Fibroblast of peridontal ligament (primary cell): ENCODE measurements around the gene GPSM1.

ENCODE experiments used
- DNase-seq: peaks from one replicate; pipeline ENCODE4 v3.0.0-alpha.2; 2010; ENCODE audit errors: extremely low read depth

Gene GPSM1

DNA sequence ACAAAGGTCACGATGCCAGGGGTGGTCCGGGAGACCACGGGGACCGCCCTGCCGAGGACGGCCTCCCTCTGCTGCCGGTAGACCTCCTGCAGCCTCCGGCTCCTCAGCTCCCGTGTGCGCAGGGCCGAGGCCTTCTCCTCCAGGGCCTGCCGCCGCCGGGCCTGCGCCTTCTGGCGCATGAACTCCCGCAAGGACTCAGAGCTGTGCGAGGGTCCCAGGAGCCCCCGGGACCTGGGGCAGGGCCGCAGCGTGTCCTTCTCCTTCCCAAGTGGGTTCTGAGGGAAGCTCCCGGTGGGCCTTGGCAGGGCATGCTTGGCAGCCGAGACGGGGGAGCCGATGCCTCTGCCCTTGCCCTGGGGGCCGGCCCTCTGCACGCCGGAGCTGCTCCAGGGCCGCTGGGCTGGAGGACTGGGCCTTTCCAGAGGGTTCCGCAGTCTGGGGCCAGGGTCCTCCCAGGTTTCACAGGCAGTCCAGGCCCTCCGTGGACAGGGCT lies 36.8 kb upstream of the GPSM1 start:
- no peak for DNase-seq

DNA sequence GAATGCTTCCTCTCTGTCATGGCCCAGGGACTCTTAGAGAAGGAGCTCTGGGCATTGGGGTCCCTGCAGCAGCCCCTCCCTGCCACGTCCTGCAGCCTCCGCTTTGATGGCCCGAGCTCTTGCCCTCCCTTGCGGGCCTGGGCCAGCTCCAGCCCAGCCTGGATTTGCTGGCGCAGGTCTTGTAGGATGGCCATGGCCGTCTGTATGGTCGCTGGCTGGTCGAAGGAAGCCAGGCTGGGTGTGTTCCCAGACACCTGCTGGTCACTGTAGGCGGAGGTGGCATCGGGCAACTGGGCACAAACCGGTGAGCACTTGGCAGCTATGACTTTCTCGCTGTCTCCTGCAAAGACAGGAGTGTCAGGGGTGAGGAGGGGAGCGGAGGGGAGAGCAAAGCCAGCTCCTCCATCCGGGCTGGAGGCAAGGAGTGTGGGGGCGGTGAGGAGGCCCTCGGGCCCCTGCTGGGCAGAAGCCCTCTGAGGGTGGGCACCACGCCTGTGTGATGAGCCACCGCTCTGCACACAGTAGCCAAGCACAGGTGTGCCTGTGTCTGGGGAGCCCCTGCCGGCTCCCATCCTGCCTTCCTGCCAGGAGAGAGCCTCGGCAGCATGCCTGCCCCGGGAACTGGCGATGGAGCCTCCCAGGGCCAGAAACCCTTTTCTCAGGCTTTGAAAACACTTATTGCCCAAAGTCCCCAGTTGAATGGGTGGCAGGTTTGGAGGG lies 35.9 kb upstream of the GPSM1 start:
- DNase-seq = no peak

DNA sequence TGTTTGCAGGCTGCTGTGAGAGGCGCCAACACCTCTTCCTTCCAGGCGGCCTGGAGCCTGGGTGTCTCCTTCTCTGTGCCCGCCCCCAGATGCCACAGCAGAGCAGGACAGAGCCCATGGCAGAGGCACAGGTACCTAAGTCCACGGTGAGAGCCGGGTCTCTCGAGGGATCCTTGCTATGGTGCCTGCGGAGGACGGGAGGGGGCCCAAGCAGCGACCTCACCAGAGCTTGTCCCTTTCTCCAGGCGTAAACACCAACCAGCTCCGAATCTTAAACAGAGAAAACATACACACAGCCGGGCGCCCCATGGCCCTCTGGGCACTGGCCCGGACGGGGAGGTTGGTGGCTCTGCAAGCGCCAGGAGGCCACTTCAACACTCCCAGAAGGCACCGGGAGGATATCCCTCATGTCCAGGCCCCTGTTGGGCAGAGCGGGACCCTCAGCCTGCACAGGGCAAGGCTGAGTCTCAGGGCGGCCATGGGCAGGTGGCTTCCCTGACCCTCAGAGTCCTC lies 35.3 kb upstream of the GPSM1 start:
- no peak for DNase-seq

DNA sequence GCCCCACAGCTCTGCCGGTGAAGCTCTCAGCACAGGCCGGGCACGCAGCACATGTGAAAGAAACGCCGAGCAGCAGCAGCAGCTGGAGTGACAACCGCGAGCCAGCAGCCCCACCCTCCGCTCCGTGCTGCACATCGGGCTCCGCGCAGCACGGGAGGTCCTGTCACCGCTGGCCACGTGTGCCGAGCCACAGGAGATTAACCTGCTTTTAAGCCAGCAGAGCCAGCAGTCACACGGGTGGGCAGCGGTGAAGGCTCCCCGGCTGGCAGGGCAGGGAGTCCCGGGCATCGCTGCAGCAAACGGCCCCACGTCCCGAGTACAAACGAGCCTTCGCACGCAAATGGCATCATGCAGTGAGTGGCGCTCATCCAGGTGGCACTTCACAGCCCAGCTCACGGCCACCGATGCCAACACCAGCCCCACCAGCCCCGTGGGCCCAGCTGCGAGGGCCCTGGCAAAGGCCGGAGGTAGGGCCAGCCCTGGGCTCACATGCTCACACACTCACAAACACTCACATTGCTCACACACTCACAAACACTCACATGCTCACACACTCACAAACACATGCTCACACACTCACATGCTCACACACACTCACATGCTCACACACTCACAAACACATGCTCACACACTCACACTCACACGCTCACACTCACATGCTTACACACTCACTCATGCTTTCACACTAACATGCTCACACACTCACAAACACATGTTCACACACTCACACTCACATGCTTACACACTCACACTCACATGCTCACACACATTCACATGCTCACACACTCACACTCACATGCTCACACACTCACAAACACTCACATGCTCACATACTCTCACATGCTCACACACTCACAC lies 34.5 kb upstream of the GPSM1 start:
- DNase-seq = no peak

DNA sequence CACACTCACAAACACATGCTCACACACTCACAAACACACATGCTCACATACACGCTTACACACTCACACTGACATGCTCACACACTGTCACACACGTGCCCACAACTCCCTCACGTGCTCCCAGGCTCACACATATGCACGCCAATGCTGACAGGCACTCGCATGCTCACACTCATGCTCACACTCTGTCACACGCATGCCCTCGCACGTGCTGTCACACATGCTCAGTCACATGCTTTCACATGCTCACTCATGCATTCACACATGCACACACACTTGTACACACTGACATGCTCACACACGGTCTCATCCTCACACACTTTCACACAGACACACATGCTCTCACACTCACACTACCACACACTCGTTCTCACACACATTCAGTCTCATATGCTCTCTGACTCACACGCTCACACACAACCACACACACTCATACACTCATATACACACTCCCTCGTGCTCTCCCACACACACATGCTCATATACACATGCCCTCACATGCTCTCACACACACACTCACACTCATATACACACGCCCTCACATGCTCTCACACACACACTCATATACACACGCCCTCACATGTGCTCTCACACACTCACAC lies 33.8 kb upstream of the GPSM1 start:
- DNase-seq = no peak

DNA sequence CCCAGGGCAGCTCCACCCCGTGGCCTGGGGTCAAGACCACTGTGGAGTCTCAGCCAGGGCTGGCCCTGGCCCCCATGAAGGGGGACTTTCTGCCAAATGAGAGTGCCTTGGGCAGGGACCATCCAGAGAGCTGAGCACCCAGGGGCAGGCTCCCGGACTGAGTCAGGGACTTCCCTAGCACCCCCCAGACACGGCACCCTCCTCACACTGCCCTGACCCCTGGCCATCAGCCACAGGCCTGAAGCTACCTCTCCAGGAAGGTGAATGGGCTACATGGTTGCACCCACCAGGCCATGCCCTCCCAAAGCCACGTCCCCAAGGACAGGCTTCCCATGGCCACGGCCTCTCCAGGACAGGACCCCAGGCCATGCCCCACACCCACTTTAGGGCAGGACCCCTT lies 32.9 kb upstream of the GPSM1 start:
- no peak for DNase-seq

DNA sequence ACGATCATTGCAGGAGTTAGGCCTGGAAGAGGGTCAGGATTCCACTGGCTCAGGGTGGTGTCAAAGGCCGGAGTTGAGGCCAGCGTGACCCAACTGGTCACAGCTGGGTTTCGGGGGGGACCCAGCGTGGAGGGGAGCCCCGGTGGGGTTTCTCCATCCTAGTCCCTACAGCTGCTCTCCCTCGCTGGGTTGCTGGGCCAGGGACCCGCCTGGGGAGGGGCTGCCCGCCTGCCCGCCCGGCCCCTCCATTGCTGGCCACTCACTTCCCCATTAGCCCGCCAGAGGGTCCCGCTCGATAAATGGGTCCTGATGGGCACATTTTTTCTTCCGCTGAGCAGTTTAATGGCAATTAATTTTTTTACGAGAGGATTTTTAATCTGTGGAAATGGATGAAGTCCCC lies 32.3 kb upstream of the GPSM1 start:
- no peak for DNase-seq

DNA sequence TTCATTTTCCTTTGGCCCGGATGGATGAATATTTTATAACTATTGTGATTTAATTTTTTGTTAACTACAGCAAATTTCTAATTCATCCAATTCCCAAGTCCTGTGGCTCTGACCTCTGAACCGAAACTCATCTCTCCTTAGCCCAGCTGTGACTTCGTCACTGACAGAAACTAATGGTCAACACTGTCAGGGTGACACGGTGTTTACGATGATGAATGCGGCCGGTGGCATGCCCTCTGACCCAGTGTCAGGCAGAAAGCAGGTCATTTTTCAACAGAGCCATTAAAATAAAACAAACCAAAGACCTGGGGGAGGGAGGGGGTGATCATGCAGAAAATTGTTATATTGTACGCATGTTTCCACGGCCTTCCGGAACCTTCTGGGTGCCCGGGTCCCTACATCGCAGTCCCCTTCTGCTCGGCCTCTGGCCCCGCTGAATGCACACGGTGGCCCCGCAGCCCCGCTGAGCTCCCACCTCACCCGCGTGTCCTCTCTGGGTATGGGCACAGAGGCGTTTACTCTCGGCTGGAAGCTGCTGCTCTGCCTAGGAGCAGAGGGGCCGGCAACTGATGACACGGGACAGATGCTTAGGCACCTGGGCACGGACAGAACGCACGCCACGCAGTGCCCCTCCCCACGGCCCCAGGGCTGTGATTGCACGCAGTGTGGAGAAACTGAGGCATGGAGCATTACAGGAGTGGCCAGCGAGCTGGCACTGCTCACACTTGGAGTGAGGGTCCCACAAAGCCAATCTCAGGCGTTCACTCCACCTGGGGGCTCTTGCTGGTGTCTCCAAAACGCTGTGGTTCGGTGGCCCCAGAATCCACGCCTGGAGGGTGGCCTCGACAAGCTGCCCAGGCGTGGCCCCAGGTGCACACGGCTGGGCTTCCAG lies 31.6 kb upstream of the GPSM1 start:
- DNase-seq = no peak

DNA sequence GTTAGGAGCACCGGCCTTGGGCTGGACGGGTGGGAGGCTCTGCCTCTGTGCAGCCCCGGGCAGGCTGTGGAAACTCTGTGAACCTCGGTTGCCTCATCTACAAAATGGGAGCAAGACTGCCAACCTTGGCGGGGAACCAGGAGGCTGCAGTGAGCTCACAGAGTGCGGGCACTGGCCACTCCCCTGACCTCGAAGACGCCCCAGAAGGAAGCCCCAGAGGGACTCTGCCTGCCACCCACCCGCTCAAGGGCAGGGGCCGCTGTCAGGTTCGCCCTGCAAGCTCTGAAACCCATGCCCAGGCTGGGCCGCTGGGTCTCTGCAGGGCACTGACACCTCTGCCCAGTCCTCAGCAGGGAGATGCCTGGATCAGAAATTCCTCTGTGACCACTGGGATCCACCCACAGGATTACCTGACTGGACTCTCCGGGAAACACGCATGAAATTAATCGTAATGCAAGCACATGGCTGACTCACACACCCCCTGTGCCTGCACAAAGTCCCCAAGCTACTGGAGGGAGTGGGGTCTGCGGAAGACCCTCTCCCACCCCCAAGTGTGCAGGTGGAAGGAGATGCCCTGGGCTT lies 30.8 kb upstream of the GPSM1 start:
- no peak for DNase-seq

DNA sequence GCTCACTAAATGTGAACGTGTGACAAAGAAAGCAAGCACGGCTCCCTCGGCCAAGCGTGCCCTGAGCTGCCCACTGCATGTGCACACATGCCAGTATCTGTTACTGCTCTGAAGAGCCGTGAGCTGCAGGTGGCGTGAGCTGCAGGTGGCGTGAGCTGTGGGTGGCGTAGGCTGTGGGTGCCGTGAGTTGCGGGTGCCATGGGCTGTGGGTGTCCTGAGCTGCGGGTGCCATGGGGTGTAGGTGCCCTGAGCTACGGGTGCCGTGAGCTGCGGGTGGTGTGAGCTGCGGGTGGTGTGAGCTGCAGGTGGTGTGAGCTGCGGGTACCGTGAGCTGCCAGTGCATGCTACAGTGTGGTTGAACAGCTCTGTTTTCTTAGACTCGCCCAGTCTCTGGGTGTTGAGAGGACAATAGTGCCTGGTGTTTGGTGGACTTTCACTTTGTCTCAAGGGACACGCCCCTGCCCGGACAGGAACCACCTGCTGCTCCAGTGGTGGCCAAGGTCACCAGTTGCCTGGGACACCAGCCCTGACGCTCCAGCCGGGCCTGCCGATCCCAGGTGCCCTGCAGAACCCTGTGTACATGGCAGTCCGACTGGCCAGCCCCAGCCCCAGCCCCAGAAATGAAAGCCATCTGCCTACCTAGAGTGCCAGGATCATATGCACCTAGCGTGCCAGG lies 30.2 kb upstream of the GPSM1 start:
- no peak for DNase-seq

DNA sequence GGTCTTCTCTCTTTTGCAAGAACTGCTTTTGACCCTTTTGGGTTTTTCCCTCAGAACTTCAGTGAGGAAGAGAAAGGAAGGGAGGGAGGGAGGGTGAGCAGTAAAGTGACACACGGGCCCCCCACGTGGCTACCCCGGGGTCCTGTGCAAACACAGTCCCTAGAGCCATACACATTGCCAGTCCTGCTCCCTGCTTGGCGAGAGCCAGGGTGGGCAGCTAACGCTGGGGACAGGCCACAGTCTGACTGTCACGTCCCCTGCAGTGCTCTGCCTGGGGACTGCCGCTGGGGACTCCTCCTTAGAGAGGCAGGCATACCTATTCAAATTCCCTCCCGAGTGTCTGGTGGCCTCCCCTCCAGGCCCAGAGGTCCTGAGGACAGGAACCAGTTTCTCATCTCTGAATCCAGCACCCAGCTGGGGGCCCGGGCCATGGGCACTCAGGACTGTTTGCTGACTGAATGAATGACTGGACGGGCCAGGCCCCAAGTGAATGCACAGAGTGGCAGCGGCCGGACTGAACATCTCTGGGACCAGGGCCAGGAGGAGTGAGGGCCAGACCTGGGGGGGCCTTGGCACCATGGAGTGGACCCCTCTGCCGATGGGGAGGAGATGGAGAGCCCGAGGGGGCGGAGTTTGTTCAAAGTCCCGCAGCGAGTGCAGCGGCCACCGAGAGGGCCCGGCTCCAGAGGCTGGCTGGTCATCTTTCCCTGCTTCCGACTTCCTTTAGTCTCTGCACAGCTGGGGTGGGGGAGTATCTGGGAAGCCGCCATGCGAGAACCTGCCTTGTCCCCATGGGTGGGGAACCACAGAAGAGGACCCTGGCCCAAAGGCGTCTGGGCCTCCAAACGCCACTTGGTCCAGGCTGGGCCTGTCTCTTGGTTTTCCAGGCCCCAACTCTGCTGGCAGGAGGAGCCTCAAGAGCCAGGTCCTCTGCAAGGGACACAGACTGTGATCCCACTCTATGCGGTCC lies 29.3 kb upstream of the GPSM1 start:
- no peak for DNase-seq

DNA sequence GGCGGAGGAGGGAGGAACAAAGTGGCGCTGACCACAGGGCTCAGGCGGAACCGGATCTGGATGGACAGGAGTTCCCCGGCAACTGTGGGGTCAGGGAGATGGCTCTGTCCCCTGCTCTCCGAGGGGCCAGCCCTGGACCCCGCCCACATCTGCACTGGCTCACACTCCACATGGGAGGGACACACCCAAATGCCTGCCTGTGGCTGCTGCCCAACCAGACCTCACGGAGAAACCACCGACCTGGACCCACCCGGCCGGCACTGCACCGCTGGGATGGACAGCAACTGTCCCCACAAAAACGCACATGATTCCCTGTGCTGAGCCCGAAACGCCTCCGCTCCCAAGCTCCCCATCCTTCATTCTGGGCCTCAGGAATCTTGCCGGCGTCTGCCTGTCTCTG lies 28.2 kb upstream of the GPSM1 start:
- DNase-seq = no peak

DNA sequence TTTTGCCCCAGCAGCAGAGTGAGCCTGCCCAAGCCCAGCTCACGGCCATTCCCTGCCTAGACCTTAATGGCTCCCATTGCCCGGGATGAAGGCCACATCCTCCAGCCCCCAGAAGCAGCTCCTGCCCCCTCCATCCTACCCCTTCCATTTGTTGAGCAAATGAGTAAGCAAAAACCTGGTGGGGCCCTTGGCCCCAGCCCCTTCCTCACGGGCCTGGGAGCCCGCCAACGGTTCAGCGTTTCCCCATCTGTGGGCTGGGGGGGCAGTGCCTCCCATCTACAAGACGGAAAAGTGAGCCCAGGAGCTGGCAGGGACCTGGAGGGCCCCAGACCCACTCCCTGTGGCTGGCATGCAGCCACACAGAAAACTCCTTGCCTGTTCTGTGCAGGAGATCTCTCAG lies 27.8 kb upstream of the GPSM1 start:
- DNase-seq = no peak

DNA sequence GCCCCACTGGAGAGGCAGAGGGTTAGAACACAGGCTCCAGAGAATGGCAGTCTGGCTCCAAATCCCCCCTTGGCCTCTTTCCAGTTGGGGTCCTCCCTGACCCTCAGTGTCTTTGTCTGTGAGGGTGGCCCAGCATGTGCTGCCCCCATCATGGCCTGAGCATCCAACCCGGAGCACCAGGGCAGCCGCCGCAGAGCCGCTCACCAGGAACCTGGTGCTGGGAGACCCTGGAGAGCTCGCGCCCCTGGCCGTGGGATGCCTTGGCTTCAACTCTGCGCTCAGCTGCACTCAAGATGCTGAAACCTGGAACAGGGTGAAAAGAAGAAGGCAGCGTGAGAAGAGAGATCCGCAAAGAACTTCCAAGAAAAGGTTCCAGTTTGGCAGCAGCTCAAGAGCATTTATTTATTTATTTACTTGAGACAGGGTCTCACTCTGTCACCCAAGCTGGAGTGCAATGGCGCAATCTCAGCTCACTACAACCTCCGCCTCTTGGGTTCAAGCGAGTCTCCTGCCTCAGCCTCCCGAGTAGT lies 27.3 kb upstream of the GPSM1 start:
- DNase-seq = no peak

DNA sequence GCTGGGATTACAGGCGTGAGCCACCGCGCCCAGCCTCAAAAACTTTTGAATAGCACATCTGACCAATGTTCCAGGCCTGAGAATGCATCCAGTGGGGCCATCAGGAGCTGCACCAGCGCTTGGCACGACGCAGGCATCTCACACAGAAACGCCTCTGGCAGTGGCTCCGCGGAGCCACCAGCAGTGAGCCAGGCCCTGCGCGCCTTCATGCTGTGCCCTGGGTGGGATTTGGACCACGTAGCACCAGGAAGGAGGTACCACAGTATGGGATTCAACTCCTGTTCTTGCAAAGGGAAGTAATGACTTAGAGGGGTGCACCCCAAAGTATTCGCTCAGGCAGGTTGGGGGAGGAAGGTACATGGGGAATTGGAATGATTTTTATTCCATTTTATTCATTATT lies 26.5 kb upstream of the GPSM1 start:
- DNase-seq = no peak

DNA sequence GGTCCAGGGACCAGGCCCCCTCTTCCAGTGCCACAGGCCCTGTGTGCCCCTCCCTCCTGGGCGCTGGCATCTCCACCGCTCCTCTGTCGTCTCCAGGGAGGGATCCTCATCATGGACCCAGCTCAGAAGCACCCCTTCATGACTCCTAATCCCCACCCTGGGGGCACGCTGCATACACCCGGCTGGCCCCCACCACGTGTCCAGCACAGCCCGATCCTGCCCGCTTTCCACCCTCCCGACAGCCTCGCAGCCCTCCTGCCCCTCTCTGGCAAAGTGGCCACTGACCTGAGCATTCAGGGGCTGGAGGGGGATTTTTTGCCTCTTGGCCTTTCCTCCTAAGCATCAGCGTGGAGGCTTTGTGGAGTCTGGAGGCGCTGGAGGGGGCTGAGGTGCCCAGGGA lies 24.8 kb upstream of the GPSM1 start:
- no peak for DNase-seq

DNA sequence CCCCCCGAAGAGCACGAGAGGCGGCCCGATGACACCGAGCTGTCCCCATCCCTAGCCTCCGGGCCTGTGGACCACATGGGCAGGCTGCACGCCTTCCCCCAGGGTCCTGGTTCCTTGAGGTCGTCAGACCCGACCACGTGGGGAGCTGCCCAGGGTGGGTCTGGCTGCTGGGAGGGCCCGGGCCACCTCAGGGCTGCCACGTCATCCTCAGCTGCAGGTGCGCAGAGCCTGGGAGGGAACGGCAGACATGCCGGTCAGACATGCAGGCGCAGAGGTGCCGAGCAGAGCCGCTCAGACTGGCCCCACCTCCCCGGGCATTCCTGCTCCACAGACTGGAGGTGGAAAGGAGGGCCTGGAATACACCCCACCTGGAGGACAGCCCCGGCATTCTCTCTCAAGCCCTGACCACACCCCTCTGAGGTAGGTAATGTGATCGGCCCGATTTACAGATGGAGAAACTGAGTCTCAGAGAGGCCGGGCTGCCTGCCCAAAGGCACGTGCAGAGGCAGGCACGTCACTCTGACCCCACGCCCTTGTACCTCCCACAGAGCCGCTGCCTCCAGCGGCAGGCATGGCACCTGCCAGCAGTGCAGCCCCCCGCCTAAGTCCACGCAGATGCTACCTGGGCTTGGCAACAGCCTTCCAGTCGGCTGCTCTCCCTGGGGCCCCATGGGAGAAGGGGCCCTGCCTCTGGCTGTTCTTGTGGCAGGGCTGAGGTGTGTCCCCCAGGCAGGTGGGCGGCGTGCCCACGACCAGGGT lies 24.1 kb upstream of the GPSM1 start:
- no peak for DNase-seq

DNA sequence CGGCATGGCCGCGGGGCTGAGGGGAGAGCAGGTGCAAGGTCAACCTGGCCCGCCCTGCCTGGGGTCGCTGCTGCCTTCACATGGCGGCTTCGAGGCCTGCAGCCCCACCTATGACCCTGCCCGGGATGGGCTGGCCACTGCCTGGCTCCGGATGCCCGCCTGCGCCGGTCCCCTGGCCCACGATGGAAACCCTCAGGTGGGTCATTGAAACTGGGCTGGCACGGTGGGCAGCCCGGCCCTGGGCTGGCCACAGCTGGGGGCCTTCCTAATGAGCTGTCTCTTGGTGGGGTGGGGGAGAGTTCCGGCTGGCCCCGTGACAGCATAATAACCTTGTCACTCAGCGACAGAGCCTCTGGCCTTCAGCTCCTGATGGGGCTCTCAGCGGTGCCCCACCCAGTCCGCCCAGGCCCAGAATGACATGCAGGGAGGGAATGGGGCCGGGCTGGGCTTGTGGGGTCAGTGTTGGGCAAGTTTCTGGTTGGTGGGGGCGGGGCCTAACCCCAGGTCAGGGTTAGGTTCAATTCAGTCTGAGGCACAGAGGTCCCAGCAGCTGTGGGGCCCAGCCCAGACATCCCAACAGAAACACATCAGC lies 23.4 kb upstream of the GPSM1 start, which contains the start of gene CCDC187:
Gene CCDC187 (minus strand): TSS at position 270 of the 592 bp plus-strand sequence. CDS start 264 bp downstream, at position 6.
- no peak for DNase-seq
